Endothelial cell of umbilical vein (primary cell): ENCODE results near the gene RIPK4. TPM values are rescaled to one million over a fixed set of nuclear protein-coding genes. Genes with fewer than 3 reads are reported as not detected.

ENCODE experiments used
- BruUV-seq: library from RNA; stranded (reverse); fragments of 400-500 nt; replicated peaks from 2 replicates; lab custom pipeline; 2021; lab: Mats Ljungman, UMichigan
- CTCF ChIA-PET: fragments of 300-600, 350-600 bp; sonication (Branson Sonifier 250); formaldehyde crosslinking; loops from one replicate; lab custom pipeline; 2021; ENCODE audit warnings: antibody characterized with exemption, inconsistent platforms; lab: Charles Lee
- POLR2A ChIA-PET: fragments of 300-600, 350-600 bp; sonication (Branson Sonifier 250); formaldehyde crosslinking; loops from one replicate; lab custom pipeline; 2021; ENCODE audit warnings: antibody characterized with exemption, inconsistent platforms; lab: Charles Lee
- DNase-seq: peaks from one replicate; pipeline ENCODE4 v3.0.0-alpha.2; 2011; ENCODE audit warnings: low read depth, low spot score
- FAIRE-seq: peaks from 2 replicates; lab custom pipeline; 2011; peaks lifted over from hg19 to GRCh38; lab: Jason Lieb, UNC
- H2AFZ ChIP-seq: 2 replicates; pipeline ENCODE4 v1.6.0; 2012; ENCODE audit warnings: low read depth, low read length, control low read depth, inconsistent platforms
- H3K27ac ChIP-seq: 2 replicates; pipeline ENCODE4 v1.5.1; 2011; ENCODE audit warnings: low read depth, mild to moderate bottlenecking, control low read depth, low read length, moderate library complexity; ENCODE audit not compliant: insufficient read depth
- H3K27me3 ChIP-seq, 2 experiments: 2 replicates each; pipeline versions ENCODE4 v1.6.0 to v1.6.1; 2011; ENCODE audit warnings: low read length in 2 of 2, mixed read lengths in 1 of 2; ENCODE audit not compliant: control insufficient read depth in 2 of 2, insufficient read depth in 2 of 2
- H3K36me3 ChIP-seq, 2 experiments: 2 replicates in 1 of 2; 3 replicates in 1 of 2; pipeline ENCODE4 v1.5.1; 2011; ENCODE audit warnings: low read length in 2 of 2, mild to moderate bottlenecking in 1 of 2, moderate library complexity in 1 of 2; ENCODE audit not compliant: control insufficient read depth in 2 of 2, insufficient read depth in 2 of 2; ENCODE audit errors: extremely low read depth in 1 of 2
- H3K4me1 ChIP-seq: 3 replicates; pipeline ENCODE4 v1.5.1; 2011; ENCODE audit warnings: mild to moderate bottlenecking, low read length; ENCODE audit not compliant: control insufficient read depth, insufficient read depth; ENCODE audit errors: extremely low read depth
- H3K4me2 ChIP-seq: 2 replicates; pipeline ENCODE4 v1.6.1; 2011; ENCODE audit warnings: low read length, control low read depth, mixed read lengths; ENCODE audit not compliant: insufficient read depth
- H3K4me3 ChIP-seq, 3 experiments: fragments of 200-600 bp in 1 of 3; sonication (generic), shearing (Covaris generic) in 1 of 3; replicated peaks in 1 of 3; 2 replicates each; pipeline ENCODE4 v1.5.1; 2011 to 2016; ENCODE audit warnings: control low read depth in 3 of 3, low read length in 3 of 3, mild to moderate bottlenecking in 2 of 3, inconsistent platforms in 1 of 3, low read depth in 1 of 3, moderate library complexity in 1 of 3; ENCODE audit not compliant: insufficient read depth in 1 of 3
- H3K79me2 ChIP-seq: 2 replicates; pipeline ENCODE4 v1.6.0; 2012; ENCODE audit warnings: low read length, inconsistent platforms; ENCODE audit not compliant: control insufficient read depth, insufficient read depth
- H3K9ac ChIP-seq: replicated peaks from 2 replicates; pipeline ENCODE3; 2011; ENCODE audit warnings: low read length, control low read depth; ENCODE audit not compliant: insufficient read depth; ENCODE audit errors: extremely low read depth
- H3K9me1 ChIP-seq: replicated peaks from 3 replicates; pipeline ENCODE4 v1.6.0; 2011; ENCODE audit warnings: mild to moderate bottlenecking, low read length; ENCODE audit not compliant: control insufficient read depth, insufficient read depth; ENCODE audit errors: extremely low read depth
- H3K9me3 ChIP-seq: replicated peaks from 2 replicates; pipeline ENCODE4 v1.5.1; 2012; ENCODE audit warnings: low read length, inconsistent platforms; ENCODE audit not compliant: control insufficient read depth, insufficient read depth
- H4K20me1 ChIP-seq: replicated peaks from 2 replicates; pipeline ENCODE3; 2011; ENCODE audit warnings: mild to moderate bottlenecking, low read length; ENCODE audit not compliant: control insufficient read depth, insufficient read depth; ENCODE audit errors: extremely low read depth
- CTCF ChIP-seq, 2 donors: IDR thresholded peaks; 1 replicate in 1 of 2; 2 replicates in 1 of 2; pipeline ENCODE4 v1.5.1; 2011; ENCODE audit warnings: low read length in 2 of 2, mild to moderate bottlenecking in 2 of 2, moderate library complexity in 2 of 2, control low read depth in 1 of 2, inconsistent platforms in 1 of 2, low read depth in 1 of 2; ENCODE audit not compliant: insufficient read depth in 1 of 2; ENCODE audit errors: extremely low read depth in 1 of 2
- EZH2 ChIP-seq: IDR thresholded peaks from 2 replicates; pipeline ENCODE4 v1.6.1; 2012; ENCODE audit warnings: borderline replicate concordance, low read depth, mild to moderate bottlenecking, moderate library complexity, low read length, inconsistent platforms; ENCODE audit not compliant: severe bottlenecking
- FOS ChIP-seq: IDR thresholded peaks from 2 replicates; pipeline ENCODE4 v1.6.1; 2011; ENCODE audit warnings: mild to moderate bottlenecking, low read length, moderate library complexity, borderline replicate concordance; ENCODE audit not compliant: insufficient read depth
- GATA2 ChIP-seq: IDR thresholded peaks from 2 replicates; pipeline ENCODE4 v1.7.0; 2011; ENCODE audit warnings: low read depth, mild to moderate bottlenecking, moderate library complexity, mixed read lengths, low read length; ENCODE audit not compliant: insufficient read length, insufficient read depth
- JUN ChIP-seq: IDR thresholded peaks from 2 replicates; pipeline ENCODE4 v1.6.1; 2011; ENCODE audit warnings: borderline replicate concordance, low read depth; ENCODE audit not compliant: insufficient read length, insufficient read depth
- MAX ChIP-seq: IDR thresholded peaks from 2 replicates; pipeline ENCODE4 v1.6.1; 2011; ENCODE audit not compliant: insufficient read depth, insufficient read length
- MYC ChIP-seq: IDR thresholded peaks from one replicate; pipeline ENCODE4 v1.6.1; 2011; ENCODE audit warnings: mild to moderate bottlenecking, low read depth, low read length
- POLR2A ChIP-seq: IDR thresholded peaks from 2 replicates; pipeline ENCODE4 v1.6.1; 2012; ENCODE audit warnings: low read depth, mild to moderate bottlenecking, control low read depth, low read length
- POLR2AphosphoS5 ChIP-seq: IDR thresholded peaks from 2 replicates; pipeline ENCODE4 v1.6.1; 2012; ENCODE audit warnings: low read depth, mild to moderate bottlenecking, control low read depth, low read length, moderate library complexity; ENCODE audit not compliant: insufficient read depth
- dilution Hi-C: fragments of 300-500 bp; cut with MboI; formaldehyde crosslinking; loops from one replicate; pipeline ENCODE4 v1.15.0; 2019; ENCODE audit warnings: low sequenced_read_pairs; ENCODE audit not compliant: extremely low pct_ligation_motif_present
- intact Hi-C: fragments of 100-400 bp; cut with micrococcal nuclease; formaldehyde crosslinking; loops from one replicate; pipeline ENCODE4 v1.10.0; 2022
- polyA plus RNA-seq, 4 experiments: library from polyadenylated mRNA; depleted of rRNA in 3 of 4; stranded (reverse) in 3 of 4; unstranded in 1 of 4; fragments of >200 nt; gene quantifications; 2 replicates each; pipeline versions ENCODE4 v1.2.1 to v1.2.3, GENCODE V29; 2011 to 2012; ENCODE audit warnings: missing spikeins in 1 of 4
- total RNA-seq: library from RNA; stranded (reverse); gene quantifications from 2 replicates; pipeline ENCODE4 v1.2.3, GENCODE V29; 2021

RIPK4 gene
- total and polyA plus RNA-seq, 2 donors (not counting 3 experiments of a cell fraction or from before 2014, with no cell fraction given), result not detected

DNA sequence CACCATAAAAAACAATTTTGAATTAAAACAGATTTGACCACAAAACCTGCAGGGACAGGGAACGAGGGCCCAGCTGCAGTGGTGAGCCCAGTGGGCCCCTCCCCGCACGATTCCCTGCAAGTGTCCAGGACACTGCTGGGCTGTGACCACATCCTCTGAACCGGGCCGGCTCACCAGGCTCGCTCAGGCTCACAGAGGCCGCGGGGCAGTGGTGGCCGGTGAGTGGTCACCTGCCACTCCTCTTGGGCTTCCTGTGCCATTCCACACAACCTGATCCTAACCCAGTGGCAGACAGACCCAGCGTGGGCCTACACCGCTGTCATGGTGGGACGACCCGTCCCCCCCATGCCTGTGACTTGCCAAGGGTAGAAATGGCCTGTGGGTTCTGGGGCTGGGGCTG, 36.5 kb upstream of the RIPK4 start:
- Histone ChIP-seq H3K36me3 (peaks cover 0 to 11% of the 10 kb centered on the region in 2 experiments), H3K79me2 (no peaks in the 10 kb centered on the region), H2AFZ (no peak overlapping the region), H3K9ac (no peak overlapping the region), H3K4me2 (no peak overlapping the region), H4K20me1 (no peaks in the 10 kb centered on the region), H3K4me3 (no peak overlapping the region), H3K27ac (no peak overlapping the region), H3K27me3 (no peaks in the 10 kb centered on the region), H3K9me3 (no peaks in the 10 kb centered on the region), H3K4me1 (no peaks in the 10 kb centered on the region), H3K9me1 (no peaks in the 10 kb centered on the region)
- intact Hi-C loops, result no loop called here
- POLR2A ChIA-PET, result no interaction called here
- FAIRE-seq, result no peak
- BruUV-seq, result no TSS peak
- dilution Hi-C loops, result no loop called here
- TF ChIP-seq GATA2, result no peak
- TF ChIP-seq MAX, result no peak
- no peak for TF ChIP-seq EZH2
- no peak for TF ChIP-seq MYC
- CTCF ChIA-PET, result interaction anchor here (1.2 kb wide), 1 partner anchor 74 kb away, joined by 3 read pairs; no protein-coding TSS in a partner anchor
- DNase-seq, result no peak

DNA sequence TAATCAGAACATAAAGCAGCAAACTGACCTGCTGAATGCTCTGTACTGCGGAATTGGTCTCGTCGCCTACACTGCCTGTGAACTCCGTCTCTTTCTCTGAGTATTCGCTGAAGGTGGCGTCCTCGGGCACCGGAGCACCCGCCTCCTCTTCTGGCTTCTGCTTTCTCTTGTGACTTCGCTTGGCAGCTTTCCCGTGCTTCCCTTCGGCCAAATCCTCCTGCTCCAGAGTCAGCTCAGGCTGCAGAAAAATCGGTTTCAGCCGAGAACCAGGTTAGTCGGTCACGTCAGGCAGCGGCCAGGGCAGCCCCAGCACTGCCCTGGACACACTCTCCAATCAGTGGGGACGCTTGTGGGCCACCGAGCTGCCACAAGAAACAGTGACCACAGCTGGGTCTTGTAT, 35.8 kb upstream of the RIPK4 start:
- ChIA-PET POLR2A (no interaction called here), CTCF (no interaction called here)
- H3K9me1 ChIP-seq, result no peaks in the 10 kb centered on the region
- no peaks in the 10 kb centered on the region for H4K20me1 ChIP-seq
- H3K79me2 ChIP-seq, result no peaks in the 10 kb centered on the region
- H3K4me2 ChIP-seq, result no peak overlapping the region
- dilution Hi-C loops, result no loop called here
- no peak overlapping the region for H2AFZ ChIP-seq
- H3K4me3 ChIP-seq, result no peak overlapping the region
- TF ChIP-seq JUN (no peak), EZH2 (no peak), GATA2 (no peak), FOS (no peak), POLR2AphosphoS5 (no peak), CTCF (IDR thresholded peaks at IDR 0.05; ENCODE audit: extremely low read depth in 1 of 2, insufficient read depth in 1 of 2, low read depth in 1 of 2, low read length in 2 of 2) (no peak), POLR2A (no peak), MYC (no peak), MAX (no peak)
- no peaks in the 10 kb centered on the region for H3K9me3 ChIP-seq
- H3K4me1 ChIP-seq, result no peaks in the 10 kb centered on the region
- no peaks in the 10 kb centered on the region for H3K27me3 ChIP-seq
- no peak overlapping the region for H3K27ac ChIP-seq
- peaks cover 0 to 11% of the 10 kb centered on the region in 2 experiments for H3K36me3 ChIP-seq
- FAIRE-seq (no peak), DNase-seq (no peak)
- no TSS peak for BruUV-seq
- intact Hi-C loops, result no loop called here
- H3K9ac ChIP-seq, result no peak overlapping the region
